ENCODE data around the gene ARG2. TPM values are rescaled to one million over a fixed set of nuclear protein-coding genes. Genes with fewer than 3 reads are reported as not detected.

The ARG2 gene
- total and polyA plus RNA-seq, 2 donors (not counting 1 experiment from before 2014, with no cell fraction given) = 0.33 to 1.8 TPM

GRCh38 chr14:67695394-67695949, 75.8 kb downstream of the ARG2 start, which contains the start of gene RDH11:
RDH11 (minus strand) TSS chr14:67695764; CDS start chr14:67695703, 61 bp downstream.
- ChIA-PET CTCF (interaction anchor here (0.7 to 4.6 kb wide), 10 partner anchors 9 to 123 kb away, joined by 3 to 35 read pairs (median 4); partner anchors contain the start of gene PIGH), POLR2A (interaction anchor here (1.1 kb wide), 1 partner anchor 95 kb away, joined by 4 read pairs; the partner anchor contains the start of gene PIGH)
- no peak for TF ChIP-seq EZH2 (IDR thresholded peaks at IDR 0.05; ENCODE audit: borderline replicate concordance, insufficient read depth, low read depth, low read length, poor library complexity, severe bottlenecking)
- no peak for TF ChIP-seq CTCF (IDR thresholded peaks at IDR 0.05)
- Mint-ChIP-seq H3K27ac (peak within 1 kb of the TSS; percentile 89), H3K4me1 (peaks cover 14% of the 10 kb centered on the region), H3K9me3 (ENCODE audit: insufficient read depth) (no peaks in the 10 kb centered on the region), H3K4me3 (peak within 1 kb of the TSS; percentile 96), H3K27me3 (no peaks in the 10 kb centered on the region)
- Histone ChIP-seq H2AFZ (ENCODE audit: insufficient read depth, low read depth, low read length, poor library complexity, severe bottlenecking) (peak within 1 kb of the TSS; percentile 94), H3K4me3 (ENCODE audit: control extremely low read depth in 1 of 5, extremely low read depth in 1 of 5, insufficient read depth in 1 of 5, low read depth in 2 of 5, low read length in 4 of 5) (peak within 1 kb of the TSS; percentile 77 to 97 (median 94)), H3K79me2 (ENCODE audit: control insufficient read depth, insufficient read depth, low read length) (peaks cover 26% of the 10 kb centered on the region), H4K20me1 (ENCODE audit: control insufficient read depth, insufficient read depth, low read length, poor library complexity, severe bottlenecking) (no peaks in the 10 kb centered on the region), H3K36me3 (replicated peaks in 1 of 2; ENCODE audit: control extremely low read depth in 1 of 2, control insufficient read depth in 1 of 2, extremely low read depth in 1 of 2, insufficient read depth in 2 of 2, low read length in 1 of 2) (peaks cover 0 to 16% of the 10 kb centered on the region in 2 experiments), H3K27me3 (replicated peaks in 1 of 4; ENCODE audit: control extremely low read depth in 1 of 4, control insufficient read depth in 3 of 4, insufficient read depth in 4 of 4, low read length in 3 of 4) (no peaks in the 10 kb centered on the region), H3K9me3 (ENCODE audit: control extremely low read depth in 1 of 3, control insufficient read depth in 2 of 3, insufficient read depth in 1 of 3, low read length in 2 of 3) (no peaks in the 10 kb centered on the region), H3K27ac (ENCODE audit: low read length in 2 of 2) (peak within 1 kb of the TSS; percentile 62 to 88), H3K4me2 (replicated peaks; ENCODE audit: low read depth, low read length, poor library complexity, severe bottlenecking) (peak within 1 kb of the TSS; percentile 92), H3K4me1 (ENCODE audit: control insufficient read depth in 2 of 2, insufficient read depth in 2 of 2, low read length in 2 of 2) (peaks cover 6 to 13% of the 10 kb centered on the region in 2 donors), H3K9ac (ENCODE audit: low read length) (peak within 1 kb of the TSS; percentile 85)
- ATAC-seq (ENCODE audit: low read depth) (peak; percentile 98), DNase-seq (peak; percentile 87)
- WGBS (ENCODE audit: insufficient coverage) = 0% methylated on average over 24 of the region's 25 CpGs
- intact Hi-C loops (cut with micrococcal nuclease) = loop anchor here (1.0 to 10.0 kb wide), 10 partner anchors 9 to 1922 kb away; partner anchors contain the start of genes ARG2, EIF2S1, ERH and GPHN

- 100% methylated on average over 1 of the region's 4 CpGs for WGBS (ENCODE audit: insufficient coverage)
- intact Hi-C loops (cut with micrococcal nuclease) = loop anchor here (5.0 to 10.0 kb wide), 3 partner anchors 1190 to 1920 kb away; partner anchors contain the start of genes ERH, GPHN and SLC39A9
- H3K9me3 ChIP-seq (ENCODE audit: control extremely low read depth in 1 of 3, control insufficient read depth in 2 of 3, insufficient read depth in 1 of 3, low read length in 2 of 3) = no peaks in the 10 kb centered on the region
- H4K20me1 ChIP-seq (ENCODE audit: control insufficient read depth, insufficient read depth, low read length, poor library complexity, severe bottlenecking) = no peaks in the 10 kb centered on the region
- Mint-ChIP-seq H3K27me3 (no peaks in the 10 kb centered on the region), H3K9me3 (ENCODE audit: insufficient read depth) (no peaks in the 10 kb centered on the region), H3K27ac (no peak overlapping the region), H3K4me3 (no peak overlapping the region), H3K4me1 (peaks cover 14% of the 10 kb centered on the region)
- peaks cover 6 to 13% of the 10 kb centered on the region in 2 donors for H3K4me1 ChIP-seq (ENCODE audit: control insufficient read depth in 2 of 2, insufficient read depth in 2 of 2, low read length in 2 of 2)
- no peaks in the 10 kb centered on the region for H3K27me3 ChIP-seq (replicated peaks in 1 of 4; ENCODE audit: control extremely low read depth in 1 of 4, control insufficient read depth in 3 of 4, insufficient read depth in 4 of 4, low read length in 3 of 4)
- no peak overlapping the region for H2AFZ ChIP-seq (ENCODE audit: insufficient read depth, low read depth, low read length, poor library complexity, severe bottlenecking)
- no peak overlapping the region for H3K4me2 ChIP-seq (replicated peaks; ENCODE audit: low read depth, low read length, poor library complexity, severe bottlenecking)
- DNase-seq (no peak), ATAC-seq (ENCODE audit: low read depth) (no peak)
- peaks cover 22% of the 10 kb centered on the region for H3K79me2 ChIP-seq (ENCODE audit: control insufficient read depth, insufficient read depth, low read length)
- no peak overlapping the region for H3K4me3 ChIP-seq (ENCODE audit: control extremely low read depth in 1 of 5, extremely low read depth in 1 of 5, insufficient read depth in 1 of 5, low read depth in 2 of 5, low read length in 4 of 5)
- no peak overlapping the region for H3K27ac ChIP-seq (ENCODE audit: low read length in 2 of 2)
- H3K9ac ChIP-seq (ENCODE audit: low read length) = no peak overlapping the region
- TF ChIP-seq EZH2 (IDR thresholded peaks at IDR 0.05; ENCODE audit: borderline replicate concordance, insufficient read depth, low read depth, low read length, poor library complexity, severe bottlenecking) (no peak), CTCF (IDR thresholded peaks at IDR 0.05) (no peak)
- H3K36me3 ChIP-seq (replicated peaks in 1 of 2; ENCODE audit: control extremely low read depth in 1 of 2, control insufficient read depth in 1 of 2, extremely low read depth in 1 of 2, insufficient read depth in 2 of 2, low read length in 1 of 2) = peaks cover 0 to 7% of the 10 kb centered on the region in 2 experiments
- ChIA-PET POLR2A (no interaction called here), CTCF (interaction anchor here (0.6 to 12.2 kb wide), 2 partner anchors 30 to 113 kb away, joined by 3 to 392 read pairs; no protein-coding TSS in a partner anchor)
Measured at GRCh38 chr14:67697006-67697405, 77.3 kb downstream of the ARG2 start.

Data from B cell (primary cell).